HG03565 (cell line): ENCODE results near the gene CYB5A.
"Not testable (repeated sequence)": the region's sequence is repeated elsewhere in the genome, so short reads cannot be mapped to it uniquely, and the experiment has no call there.

Experiments used
- ATAC-seq: cut with Tn5 transposase; IDR thresholded peaks from one replicate; pipeline ENCODE4 v1.9.1; 2021; ENCODE audit warnings: mild to moderate bottlenecking, moderate library complexity; ENCODE audit not compliant: unreplicated experiment

The CYB5A gene

DNA sequence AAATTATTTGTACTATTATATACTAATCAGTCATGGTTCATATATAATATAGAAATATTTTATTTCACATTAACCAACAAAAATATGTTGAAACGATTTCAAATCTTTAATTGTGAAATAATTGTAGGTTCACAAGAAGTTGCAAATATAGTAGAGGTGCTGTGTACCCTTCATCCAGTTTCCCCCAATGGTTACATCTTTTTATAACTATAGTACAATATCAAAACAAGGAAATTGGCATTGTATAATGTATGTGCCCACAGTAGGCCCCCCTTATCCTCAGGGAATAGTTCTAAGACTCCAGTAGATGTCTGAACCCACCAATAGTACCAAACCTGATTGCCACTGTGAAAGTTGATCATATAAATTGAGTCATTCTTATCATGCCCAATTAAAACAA is 7.4 kb upstream of the CYB5A start:
- no peak for ATAC-seq

DNA sequence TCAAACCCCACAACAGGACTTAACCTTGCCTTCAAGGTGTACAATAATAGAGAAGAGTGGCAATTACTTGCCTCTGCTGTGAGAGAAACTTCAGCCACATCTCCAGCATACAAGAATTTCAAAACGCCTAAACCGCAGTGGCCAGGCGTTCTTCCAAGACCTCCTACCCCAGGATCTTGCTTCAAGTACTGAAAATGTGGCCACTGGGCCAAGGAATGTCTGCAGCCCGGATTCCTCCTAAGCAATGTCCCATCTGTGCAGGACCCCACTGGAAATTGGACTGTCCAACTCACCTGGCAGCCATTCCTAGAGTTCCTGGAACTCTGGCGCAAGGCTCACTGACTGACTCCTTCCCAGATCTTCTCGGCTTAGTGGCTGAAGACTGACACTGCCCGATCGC is 2.8 kb upstream of the CYB5A start:
- no peak for ATAC-seq

DNA sequence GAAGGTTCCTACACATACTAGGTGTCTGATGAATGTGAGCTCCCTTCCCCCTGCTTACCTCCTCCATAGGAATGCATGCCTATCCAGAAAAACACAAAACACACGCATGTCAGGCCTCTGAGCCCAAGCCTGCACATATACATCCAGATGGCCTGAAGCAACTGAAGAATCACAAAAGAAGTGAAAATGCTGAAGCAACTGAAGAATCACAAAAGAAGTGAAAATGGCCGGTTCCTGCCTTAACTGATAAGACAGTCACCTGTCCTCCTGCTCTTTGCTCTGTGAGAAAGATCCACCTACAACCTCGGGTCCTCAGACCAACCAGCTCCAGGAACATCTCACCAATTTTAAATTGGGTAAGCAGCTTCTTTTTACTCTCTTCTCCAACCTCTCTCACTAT is 1.2 kb upstream of the CYB5A start:
- ATAC-seq, result not testable (repeated sequence)

DNA sequence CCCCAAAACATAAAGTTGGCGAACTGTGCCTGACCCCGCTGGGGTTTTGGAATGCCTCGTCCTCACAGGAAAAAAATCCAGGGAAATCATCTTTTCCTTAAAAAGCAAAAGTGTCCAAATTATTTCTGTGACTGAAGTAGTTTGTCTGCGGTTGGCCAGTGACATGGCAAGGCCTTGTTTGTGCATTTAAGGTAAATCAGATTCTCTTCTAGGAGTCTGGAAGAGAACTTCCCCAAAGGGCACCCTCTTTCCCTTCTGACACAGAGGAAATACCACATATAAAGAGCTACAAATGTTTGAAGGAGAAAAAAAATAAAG is 737 bp upstream of the CYB5A start:
- ATAC-seq, result no peak

DNA sequence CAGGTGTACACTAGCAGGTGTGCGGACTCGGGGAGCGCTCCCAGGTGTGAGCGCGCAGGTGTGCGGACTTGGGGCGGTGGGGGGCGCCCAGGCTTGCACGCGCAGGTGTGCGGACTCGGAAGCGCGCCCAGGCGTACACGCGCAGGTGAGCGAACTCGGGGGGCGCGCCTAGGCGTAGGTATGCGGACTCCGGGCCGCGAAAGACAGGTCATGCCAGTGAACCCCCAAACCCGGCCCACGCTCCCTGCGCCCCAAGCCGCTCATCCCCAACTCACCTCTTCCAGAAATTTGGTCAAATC is 342 bp downstream of the CYB5A start:
- ATAC-seq, result no peak

DNA sequence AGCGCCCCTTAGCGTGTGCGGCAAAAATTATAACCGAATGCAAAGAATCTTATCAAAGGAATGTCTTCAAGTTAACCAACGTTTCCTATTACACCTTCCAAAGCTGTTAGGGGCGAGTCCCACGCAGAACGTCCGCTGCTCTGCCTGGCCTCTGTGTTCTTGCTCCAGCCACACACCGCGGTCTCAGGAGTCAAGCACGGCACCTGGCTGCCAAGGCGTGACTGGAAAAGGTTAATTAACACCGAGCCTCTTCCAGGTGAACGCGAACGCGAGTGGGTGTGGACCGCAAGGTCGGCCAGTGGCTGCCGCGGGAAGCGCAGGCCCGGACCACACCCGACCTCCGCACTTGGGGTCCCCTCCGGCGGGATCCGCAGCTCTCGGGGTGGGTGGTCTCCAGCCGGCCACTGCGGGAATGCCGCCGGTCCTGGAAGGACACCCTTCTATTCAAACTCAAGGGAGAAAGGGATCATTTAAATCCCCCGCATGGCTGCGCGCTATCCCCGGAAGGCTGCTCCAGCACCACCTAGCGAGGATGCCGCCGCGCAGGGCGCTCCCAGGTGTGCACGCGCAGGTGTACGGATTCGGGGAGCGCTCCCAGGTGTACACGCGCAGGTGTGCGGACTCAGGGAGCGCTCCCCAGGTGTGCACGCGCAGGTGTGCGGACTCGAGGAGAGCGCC is 830 bp downstream of the CYB5A start:
- no peak for ATAC-seq

DNA sequence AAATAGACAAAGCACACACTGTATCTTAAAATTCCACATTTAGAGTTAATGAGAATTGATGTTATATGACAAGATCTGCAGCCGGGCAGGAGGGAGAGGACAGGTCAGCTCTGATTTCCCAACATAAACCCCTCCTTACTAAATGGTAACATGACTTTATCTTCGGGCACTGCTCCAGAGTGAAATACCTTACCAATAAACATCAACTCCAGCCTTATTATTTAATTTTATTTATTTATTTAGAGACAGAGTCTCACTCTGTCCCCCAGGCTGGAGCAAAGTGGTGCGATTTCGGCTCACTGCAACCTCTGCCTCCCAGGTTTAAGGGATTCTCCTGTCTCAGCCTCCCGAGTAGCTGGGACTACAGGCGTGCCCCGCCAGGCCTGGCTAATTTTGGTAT is 1.7 kb downstream of the CYB5A start:
- no peak for ATAC-seq

DNA sequence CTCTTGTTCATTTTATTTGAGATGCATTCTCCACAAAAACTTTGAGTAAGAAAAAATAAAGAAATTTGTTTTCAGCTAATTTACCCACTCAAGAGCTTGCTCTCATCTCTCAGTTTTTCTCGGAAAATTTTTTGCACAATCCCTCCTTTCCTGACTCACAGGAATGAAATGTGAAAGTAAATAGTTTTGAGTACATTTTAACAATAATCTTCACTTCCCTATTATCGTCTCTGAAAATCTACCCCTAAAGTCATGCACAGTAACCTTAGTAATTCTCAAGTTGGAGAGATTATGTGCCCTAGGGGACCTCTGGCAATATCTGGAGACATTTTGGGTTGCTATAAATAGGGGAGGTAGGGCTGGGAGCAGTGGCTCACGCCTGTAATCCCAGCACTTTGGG is 2.6 kb downstream of the CYB5A start:
- no peak for ATAC-seq

DNA sequence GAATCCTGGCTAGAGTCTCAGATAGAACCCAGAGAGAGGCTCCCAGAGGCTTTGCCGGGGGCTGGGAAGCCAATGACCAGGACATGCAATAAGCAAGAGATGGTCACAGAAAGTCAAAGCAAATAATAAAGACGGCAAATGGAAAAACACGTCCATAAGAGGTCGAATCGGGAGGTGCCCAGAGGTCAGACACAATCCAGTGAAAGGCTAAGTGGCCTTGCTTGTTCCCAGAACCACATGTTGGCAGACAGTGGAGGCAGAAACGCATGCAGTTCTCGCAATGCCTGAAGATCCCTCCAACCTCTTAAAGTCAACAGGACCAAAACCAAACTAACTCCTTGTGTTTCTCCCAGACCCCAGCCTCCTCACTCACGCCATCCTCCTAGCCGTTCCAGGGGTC is 3.0 kb downstream of the CYB5A start:
- ATAC-seq, result no peak

DNA sequence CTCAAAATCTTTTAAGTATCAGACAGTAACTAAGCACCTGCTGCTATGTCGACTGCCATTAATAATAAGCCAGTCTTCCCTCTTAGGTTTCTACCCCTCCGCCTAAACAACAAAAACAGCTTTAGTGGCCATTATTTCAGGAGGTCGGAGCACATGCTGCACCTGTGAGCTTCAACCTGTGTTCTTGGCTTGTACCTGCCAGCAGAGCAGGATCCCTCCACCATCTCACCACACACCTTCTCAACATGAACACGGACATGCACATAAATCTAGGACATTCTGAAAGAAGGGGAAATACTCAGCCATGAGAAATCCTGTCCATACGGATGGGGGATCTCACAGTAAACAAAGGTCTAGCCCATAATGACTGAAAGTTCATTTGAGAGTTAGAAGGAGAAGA is 3.7 kb downstream of the CYB5A start:
- ATAC-seq, result no peak

DNA sequence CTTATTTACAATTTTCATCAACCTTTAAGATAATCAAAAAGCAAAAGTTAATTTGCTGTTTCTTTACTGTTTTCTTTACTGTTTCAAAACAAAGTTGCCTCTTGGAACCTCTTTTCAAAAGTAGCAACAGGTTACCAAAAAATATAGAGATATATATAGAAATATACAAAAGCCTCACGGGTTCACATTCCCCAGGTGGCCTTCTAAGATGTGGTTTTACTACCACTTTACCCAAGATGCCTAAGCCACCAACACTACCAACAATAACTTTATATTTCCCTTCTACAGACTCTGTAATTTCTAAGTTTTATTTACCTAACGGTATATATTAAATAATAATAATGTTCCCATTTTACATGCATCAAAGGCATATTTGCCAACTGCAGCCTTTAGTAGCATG is 4.9 kb downstream of the CYB5A start:
- no peak for ATAC-seq

DNA sequence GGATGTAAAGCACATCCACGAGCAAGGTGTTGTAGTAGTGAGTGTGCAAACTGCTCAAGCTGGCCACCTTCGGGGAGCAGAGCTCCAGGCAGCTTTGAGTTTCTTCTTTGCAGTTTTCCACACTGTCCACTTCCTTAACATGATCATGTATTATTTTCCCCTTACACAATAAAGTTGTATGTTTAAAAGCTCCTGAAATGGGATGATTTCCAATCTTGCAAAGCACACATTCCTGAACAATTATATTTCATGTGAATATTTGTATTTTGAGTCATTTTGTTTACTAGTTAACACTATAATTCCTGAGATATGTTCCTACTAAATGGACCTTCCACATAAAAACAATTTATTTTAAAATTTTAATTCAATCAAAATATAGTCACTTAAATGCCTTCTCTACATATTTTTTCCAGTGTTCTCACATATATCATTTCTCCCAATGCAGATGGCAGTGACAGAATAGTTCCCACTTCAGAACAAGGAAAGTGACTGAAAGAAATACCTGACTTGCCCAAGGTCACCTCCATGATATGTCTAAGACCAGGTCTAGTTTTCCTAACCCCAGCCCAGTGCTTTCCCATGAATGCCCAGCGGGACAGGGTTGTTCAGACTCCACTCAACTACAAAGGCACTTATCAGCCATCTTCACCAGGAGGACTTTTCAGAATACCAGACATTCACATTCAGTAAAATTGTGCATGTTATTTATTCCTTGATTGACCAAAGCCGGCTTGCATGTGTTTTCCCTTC is 5.5 kb downstream of the CYB5A start:
- no peak for ATAC-seq

DNA sequence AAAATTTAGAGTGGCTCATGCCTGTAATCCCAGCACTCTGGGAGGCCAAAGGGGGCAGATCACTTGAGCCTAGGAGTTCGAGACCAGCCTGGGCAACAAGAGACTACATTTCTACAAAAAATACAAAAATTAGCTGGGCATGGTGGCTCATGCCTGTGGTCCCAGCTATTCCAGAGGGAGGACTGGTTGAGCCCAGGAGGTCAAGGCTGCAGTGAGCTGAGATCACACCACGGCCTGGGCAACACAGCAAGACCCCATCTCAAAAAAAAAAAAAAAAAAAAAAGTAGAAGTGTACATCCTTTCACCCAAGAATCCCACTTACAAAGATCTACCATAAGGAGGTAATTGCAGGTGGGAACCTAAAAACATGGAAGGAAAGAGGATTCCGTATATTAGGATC is 6.2 kb downstream of the CYB5A start:
- not testable (repeated sequence) for ATAC-seq

DNA sequence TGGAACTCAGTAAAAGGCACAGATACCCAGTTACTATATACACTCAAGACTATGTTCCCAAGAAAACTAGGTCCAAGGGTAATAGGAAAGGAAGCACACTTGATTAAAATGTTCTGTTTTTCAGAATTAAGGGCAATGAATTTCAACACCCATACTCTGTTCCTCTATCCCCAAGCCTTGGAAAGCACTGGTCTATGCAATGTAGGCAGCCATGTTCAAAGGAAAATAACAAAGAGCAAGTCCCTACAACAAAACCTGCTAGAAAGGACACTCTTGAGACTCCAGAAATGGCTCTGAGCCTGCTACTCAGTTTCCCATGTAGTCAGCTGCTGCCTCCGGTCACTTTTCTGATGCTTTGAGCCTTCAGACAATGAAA is 6.8 kb downstream of the CYB5A start:
- no peak for ATAC-seq

DNA sequence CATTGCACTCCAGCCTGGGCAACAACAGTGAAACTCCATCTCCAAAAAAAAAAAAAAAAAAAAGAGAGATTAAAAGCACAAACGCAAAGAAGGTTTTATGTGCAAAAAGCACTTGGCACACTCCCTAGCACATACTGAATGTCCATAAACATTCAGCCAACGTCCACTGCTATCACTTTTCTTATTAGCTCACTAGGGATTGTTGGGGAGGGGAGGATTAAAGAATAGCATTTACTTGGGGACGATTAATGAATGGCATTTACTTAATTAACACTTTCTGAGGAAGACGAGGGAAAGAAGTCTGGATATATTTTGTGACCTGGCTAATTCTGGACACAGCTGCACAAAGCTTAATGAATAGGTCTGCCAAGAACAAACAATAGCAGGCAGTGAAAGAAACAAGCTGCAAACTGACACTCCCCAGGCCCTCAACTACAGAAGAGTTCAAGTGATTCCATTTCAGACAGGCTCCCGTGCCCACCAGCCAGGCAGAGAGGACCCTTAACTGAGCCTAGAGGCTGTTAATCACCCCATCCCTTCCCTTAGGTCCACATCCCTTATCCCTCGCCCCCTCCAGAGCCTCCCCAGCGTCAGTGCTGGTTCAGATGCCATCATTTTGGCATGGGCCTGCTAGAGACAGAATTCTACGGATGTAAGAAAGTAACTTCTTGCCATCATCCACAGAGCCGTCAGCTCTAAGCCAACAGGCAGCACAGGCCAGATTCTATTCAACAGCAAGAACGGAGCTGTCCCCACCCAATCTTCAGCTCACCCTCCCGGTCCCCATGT is 7.4 kb downstream of the CYB5A start:
- ATAC-seq, result no peak

DNA sequence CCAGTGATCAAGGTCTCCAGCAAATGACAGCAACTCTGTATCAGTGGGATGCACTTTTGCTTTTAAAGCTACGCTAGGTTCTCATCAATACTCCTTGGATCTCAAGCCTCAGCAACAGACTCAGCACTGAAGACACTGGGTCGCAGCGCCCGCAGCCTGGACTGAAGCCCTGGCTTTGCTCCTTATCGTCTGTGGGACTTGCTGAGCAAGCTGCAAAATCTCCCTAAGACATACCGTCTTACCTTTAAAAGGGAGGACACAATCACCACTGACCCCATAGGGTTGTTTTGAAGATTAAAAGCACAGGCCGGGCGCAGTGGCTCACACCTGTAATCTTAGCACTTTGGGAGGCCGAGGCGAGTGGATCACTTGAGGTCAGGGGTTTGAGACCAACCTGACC is 8.1 kb downstream of the CYB5A start:
- no peak for ATAC-seq

DNA sequence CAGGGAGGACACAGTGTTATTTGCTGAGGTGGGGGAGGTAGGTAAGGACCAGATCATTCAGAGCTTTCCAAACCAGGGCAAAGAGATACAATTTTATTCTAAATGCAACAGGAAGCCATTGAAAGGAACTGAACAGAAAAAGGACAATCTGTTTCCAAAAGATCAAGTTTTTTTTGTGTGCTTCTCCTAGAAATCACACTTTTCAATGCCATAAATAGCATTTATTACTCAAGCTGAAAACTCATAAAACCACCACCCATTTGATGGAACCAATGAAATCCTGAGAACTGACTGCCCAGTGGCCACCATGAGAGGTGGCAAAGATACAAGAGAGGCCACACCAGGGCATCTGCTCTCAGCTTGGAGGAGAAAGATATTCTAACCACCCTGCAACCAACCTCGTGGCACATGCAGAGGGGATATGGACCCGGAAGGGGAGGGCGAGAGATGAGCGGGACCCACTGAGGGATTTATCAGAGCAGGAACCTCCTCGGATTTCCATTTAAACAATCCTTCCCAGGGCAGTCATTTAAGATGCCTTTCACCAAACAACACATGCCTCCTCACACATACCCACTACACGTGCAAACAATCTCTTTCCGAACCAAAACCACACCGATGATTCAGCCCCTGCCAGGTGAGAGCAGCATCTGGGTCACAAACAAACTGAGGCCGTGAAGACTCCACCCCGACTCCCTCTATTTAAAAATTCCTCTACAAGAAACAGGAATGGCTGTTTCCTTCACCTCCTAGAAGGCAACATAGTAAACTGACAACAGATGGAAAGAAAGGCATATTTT is 8.8 kb downstream of the CYB5A start:
- ATAC-seq, result no peak

DNA sequence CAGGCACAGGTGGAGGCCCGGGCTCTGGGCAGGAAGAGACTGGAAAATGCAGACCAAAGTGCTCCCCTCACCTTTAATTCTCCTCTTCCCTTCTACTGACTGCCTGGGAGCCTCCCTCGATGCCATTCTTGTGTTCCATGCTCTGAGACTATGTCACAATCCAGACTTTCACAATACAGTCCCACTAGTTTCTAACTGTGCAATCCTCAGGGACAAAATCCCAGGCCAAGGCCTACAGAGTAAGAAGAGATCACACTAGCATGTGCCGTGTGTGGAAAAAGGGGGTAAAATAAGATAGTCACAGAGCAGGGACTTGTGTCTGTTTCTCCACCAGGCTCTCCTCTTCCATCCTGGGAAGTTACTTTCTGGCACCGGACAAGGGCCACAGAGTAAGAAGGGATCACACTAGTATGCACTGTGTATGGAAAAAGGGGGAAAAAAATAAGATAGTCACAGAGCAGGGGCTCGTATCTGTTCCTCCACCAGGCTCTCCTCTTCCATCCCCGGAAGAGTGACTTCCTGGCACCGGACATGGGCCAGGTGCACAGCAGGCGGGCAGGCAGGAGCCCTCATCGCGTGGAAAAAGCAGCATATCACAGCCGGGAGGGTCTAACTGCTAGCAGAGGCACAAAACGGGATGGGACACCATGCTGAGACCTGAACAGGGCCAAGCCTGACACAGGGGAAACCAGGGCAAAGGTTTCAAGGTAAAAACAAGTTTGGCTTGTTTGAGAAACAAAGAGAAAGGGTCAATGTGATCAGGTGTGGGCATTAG is 9.6 kb downstream of the CYB5A start:
- no peak for ATAC-seq

DNA sequence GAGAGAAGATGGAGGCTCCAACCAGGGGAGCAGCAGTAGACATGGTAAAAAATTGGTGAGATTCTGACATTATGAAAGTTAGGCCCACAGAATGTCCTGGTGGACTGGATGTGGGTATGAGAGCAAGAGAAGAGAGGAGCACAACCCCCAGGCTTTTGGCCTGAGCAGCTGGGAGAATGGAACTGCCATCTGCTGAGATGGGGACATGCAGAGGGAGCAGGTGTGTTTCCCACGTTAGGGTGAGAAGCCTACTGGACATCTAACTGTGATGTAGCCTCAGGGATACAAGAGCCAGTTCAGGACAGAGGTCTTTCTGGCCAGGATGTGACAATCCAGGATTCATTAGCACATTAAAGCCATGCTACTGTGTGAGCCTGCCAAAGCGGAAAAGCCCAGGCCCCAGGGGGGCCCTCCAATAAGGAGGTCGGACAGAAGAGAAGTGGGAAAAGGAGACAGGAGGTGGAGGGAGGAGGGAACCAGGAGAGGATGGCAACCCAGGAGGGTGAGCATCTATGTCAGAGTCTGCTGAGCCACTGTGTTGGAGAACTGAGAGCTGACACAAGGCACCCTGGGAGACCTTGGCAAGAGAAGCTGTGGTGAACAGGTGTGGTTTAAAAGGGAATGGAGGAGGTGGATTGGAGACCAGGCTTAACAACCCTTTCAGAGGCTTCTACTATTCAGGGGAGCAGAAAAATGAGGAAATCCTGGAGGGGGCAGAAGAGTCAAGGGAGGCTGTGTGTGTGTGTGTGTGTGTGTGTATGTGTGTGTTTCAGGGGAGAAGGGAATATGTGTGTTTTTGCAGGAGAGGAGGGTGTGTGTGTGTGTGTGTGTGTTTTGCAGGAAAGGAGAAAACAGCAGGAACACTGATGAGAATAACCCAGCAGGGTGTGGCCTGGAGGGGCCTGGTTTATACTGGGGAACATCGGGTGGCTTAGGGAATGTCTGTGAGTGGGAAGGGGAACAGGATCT is 10.5 kb downstream of the CYB5A start:
- no peak for ATAC-seq

DNA sequence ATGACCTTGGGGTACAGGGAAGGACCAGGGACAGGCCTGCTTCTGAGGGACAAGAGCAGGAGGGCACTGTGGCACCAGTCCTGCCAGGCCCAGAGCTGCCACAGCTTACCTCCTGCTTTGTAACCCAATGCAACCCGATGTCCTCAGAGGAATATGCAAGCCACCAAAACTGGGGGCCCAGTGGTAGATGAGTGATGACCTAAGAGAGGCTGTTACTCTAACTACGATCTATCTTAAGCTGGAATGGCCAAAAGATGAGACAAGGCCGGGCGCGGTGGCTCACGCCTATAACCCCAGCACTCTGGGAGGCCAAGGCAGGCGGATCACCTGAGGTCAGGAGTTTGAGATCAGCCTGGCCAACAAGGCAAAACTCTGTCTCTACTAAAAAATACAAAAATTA is 12.8 kb downstream of the CYB5A start:
- ATAC-seq, result no peak
